ENCODE data around the gene ZRANB1.

DNA sequence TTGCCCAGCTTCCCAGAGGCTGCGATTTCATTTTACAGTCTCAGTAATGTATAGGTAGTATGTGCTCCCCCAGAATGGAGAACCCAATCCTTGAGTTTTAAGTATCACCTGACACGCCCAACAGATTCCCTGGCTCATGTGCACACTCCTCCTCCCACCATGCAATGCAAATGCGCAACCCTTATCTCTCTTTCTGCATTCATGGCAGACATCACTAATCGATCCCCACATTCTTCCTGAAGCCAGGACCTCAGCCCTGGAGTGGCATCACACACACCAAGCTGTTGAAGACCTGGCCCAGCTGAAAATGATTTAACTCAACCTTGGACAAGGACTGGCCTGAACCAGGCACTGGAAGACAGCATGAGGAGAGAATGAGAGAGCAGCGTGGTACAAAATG, 68.4 kb downstream of the ZRANB1 start:
- TF ChIP-seq SPI1 (IDR thresholded peaks at IDR 0.05; ENCODE audit: low read depth, low read length), result no peak
- no peak for TF ChIP-seq POLR2AphosphoS5 (IDR thresholded peaks at IDR 0.05; ENCODE audit: low read depth, low read length)
- TF ChIP-seq POLR2A (IDR thresholded peaks at IDR 0.05; ENCODE audit: low read depth, low read length), result no peak
- no peak for TF ChIP-seq TAF1 (IDR thresholded peaks at IDR 0.05; ENCODE audit: low read depth, low read length)
- no peak for TF ChIP-seq POU2F2 (IDR thresholded peaks at IDR 0.05; ENCODE audit: low read depth, low read length)
